GM23338 (cell line): Measurements from ENCODE around the gene LAMA4. TPM values are rescaled to one million over a fixed set of nuclear protein-coding genes. Genes with fewer than 3 reads are reported as not detected.

Experiments used
- ATAC-seq: fragments of 200-7000 bp; cut with Tn5 transposase; 3 replicates; pipeline ENCODE4 v1.9.1; 2020
- DNase-seq: peaks from one replicate; pipeline ENCODE4 v3.0.0-alpha.2; 2015; ENCODE audit warnings: low spot score
- H2AFZ ChIP-seq: fragments of 200-600 bp; sonication (generic); 2 replicates; pipeline ENCODE4 v1.8.0; 2016; ENCODE audit warnings: antibody characterized with exemption, mild to moderate bottlenecking, moderate library complexity
- H3F3A ChIP-seq: fragments of 200-600 bp; sonication (generic); replicated peaks from 2 replicates; pipeline ENCODE4 v1.8.0; 2017; ENCODE audit warnings: antibody characterized with exemption, mixed run types, low read depth
- H3K27ac ChIP-seq: fragments of 200-600 bp; sonication (generic); 2 replicates; pipeline ENCODE4 v1.6.1; 2016; ENCODE audit warnings: low read depth
- H3K27me3 ChIP-seq: fragments of 200-600 bp; sonication (generic); 2 replicates; pipeline ENCODE4 v1.8.0; 2016; ENCODE audit warnings: mild to moderate bottlenecking, mixed run types, moderate library complexity; ENCODE audit not compliant: insufficient read depth
- H3K36me3 ChIP-seq: fragments of 200-600 bp; sonication (generic); 2 replicates; pipeline ENCODE4 v1.8.0; 2016; ENCODE audit warnings: mild to moderate bottlenecking; ENCODE audit not compliant: insufficient read depth
- H3K4me1 ChIP-seq: fragments of 200-600 bp; sonication (generic); 2 replicates; pipeline ENCODE4 v1.8.0; 2016; ENCODE audit warnings: mild to moderate bottlenecking, moderate library complexity; ENCODE audit not compliant: insufficient read depth
- H3K4me2 ChIP-seq: fragments of 200-600 bp; sonication (generic); 2 replicates; pipeline ENCODE4 v1.7.1; 2017; ENCODE audit warnings: mixed run types
- H3K4me3 ChIP-seq: fragments of 200-600 bp; sonication (generic); 2 replicates; pipeline ENCODE4 v1.6.1; 2016; ENCODE audit warnings: mixed run types
- H3K79me2 ChIP-seq: fragments of 200-600 bp; sonication (generic); replicated peaks from 2 replicates; pipeline ENCODE4 v1.8.0; 2017; ENCODE audit warnings: mild to moderate bottlenecking; ENCODE audit not compliant: insufficient read depth
- H3K9me2 ChIP-seq: fragments of 200-600 bp; sonication (generic); 2 replicates; pipeline ENCODE4 v1.8.0; 2017; ENCODE audit not compliant: insufficient read depth
- H4K20me1 ChIP-seq: fragments of 200-600 bp; sonication (generic); replicated peaks from 2 replicates; pipeline ENCODE4 v1.8.0; 2017; ENCODE audit warnings: mild to moderate bottlenecking; ENCODE audit not compliant: insufficient read depth
- H3K27ac Mint-ChIP-seq: 2 replicates; pipeline ENCODE4 v1.8.0; 2020; ENCODE audit warnings: inconsistent platforms, mild to moderate bottlenecking, moderate library complexity, mixed read lengths
- H3K27me3 Mint-ChIP-seq: 3 replicates; pipeline ENCODE4 v1.8.0; 2022; ENCODE audit warnings: low read depth, mild to moderate bottlenecking, moderate library complexity, mixed read lengths, inconsistent platforms; ENCODE audit not compliant: insufficient read depth, poor library complexity
- H3K36me3 Mint-ChIP-seq: 3 replicates; pipeline ENCODE4 v1.8.0; 2021; ENCODE audit warnings: low read depth, mild to moderate bottlenecking, inconsistent platforms, moderate library complexity, mixed read lengths
- H3K4me1 Mint-ChIP-seq: 3 replicates; pipeline ENCODE4 v1.8.0; 2020; ENCODE audit warnings: mild to moderate bottlenecking, inconsistent platforms, mixed read lengths
- H3K4me3 Mint-ChIP-seq: 3 replicates; pipeline ENCODE4 v1.8.0; 2021; ENCODE audit warnings: moderate library complexity, mild to moderate bottlenecking, inconsistent platforms, mixed read lengths
- H3K9me3 Mint-ChIP-seq: 3 replicates; pipeline ENCODE4 v1.8.0; 2020; ENCODE audit warnings: moderate library complexity, mild to moderate bottlenecking, inconsistent platforms, mixed read lengths
- CREB1 ChIP-seq: fragments of 250-450 bp; sonication (Bioruptor Pico); IDR thresholded peaks from 2 replicates; pipeline ENCODE4 v1.5.0; 2020; ENCODE audit warnings: low read depth, mild to moderate bottlenecking, moderate library complexity
- CTCF ChIP-seq, 2 experiments: fragments of 200-600 bp in 1 of 2; sonication (generic) in 1 of 2; conservative IDR thresholded peaks; 2 replicates each; pipeline versions ENCODE4 v1.5.1 to v1.6.1; 2016 to 2017; ENCODE audit warnings: antibody characterized with exemption in 2 of 2, low read depth in 2 of 2, mild to moderate bottlenecking in 2 of 2, moderate library complexity in 1 of 2
- EZH2 ChIP-seq: fragments of 200-600 bp; sonication (generic); IDR thresholded peaks from one replicate; pipeline ENCODE4 v1.8.0; 2017; ENCODE audit warnings: antibody characterized with exemption, mild to moderate bottlenecking, low read depth; ENCODE audit not compliant: unreplicated experiment
- EZH2phosphoT487 ChIP-seq: fragments of 200-600 bp; sonication (generic); IDR thresholded peaks from one replicate; pipeline ENCODE4 v1.8.1; 2018; ENCODE audit warnings: antibody characterized with exemption; ENCODE audit not compliant: unreplicated experiment
- JUNB ChIP-seq: IDR thresholded peaks from one replicate; pipeline ENCODE4 v1.6.1; 2016; ENCODE audit warnings: antibody characterized with exemption; ENCODE audit not compliant: unreplicated experiment
- NANOG ChIP-seq: IDR thresholded peaks from 2 replicates; pipeline ENCODE4 v1.6.1; 2016; ENCODE audit warnings: antibody characterized with exemption, borderline replicate concordance
- POLR2AphosphoS5 ChIP-seq: IDR thresholded peaks from 2 replicates; pipeline ENCODE4 v1.6.1; 2016; ENCODE audit warnings: antibody characterized with exemption, low read depth
- REST ChIP-seq: IDR thresholded peaks from one replicate; pipeline ENCODE4 v1.6.1; 2018; ENCODE audit warnings: antibody characterized with exemption; ENCODE audit not compliant: unreplicated experiment
- STAT1 ChIP-seq: IDR thresholded peaks from one replicate; pipeline ENCODE4 v1.6.1; 2016; ENCODE audit warnings: antibody characterized with exemption; ENCODE audit not compliant: unreplicated experiment
- ZNF114 ChIP-seq: fragments of 250-450 bp; sonication (Bioruptor Pico); IDR thresholded peaks from 2 replicates; pipeline ENCODE4 v1.5.0; 2020; ENCODE audit warnings: mild to moderate bottlenecking, moderate library complexity
- ZNF331 ChIP-seq: fragments of 250-450 bp; sonication (Bioruptor Pico); IDR thresholded peaks from 2 replicates; pipeline ENCODE4 v1.5.0; 2020; ENCODE audit warnings: low read depth, mild to moderate bottlenecking, moderate library complexity
- polyA plus RNA-seq: library from polyadenylated mRNA; unstranded; fragments of >200 nt; fragmentation: Nextera tagmentation; extraction: Ambion mirVana; gene quantifications from 2 replicates; pipeline ENCODE4 v1.2.1, GENCODE V29; 2016
- total RNA-seq: library from RNA; depleted of rRNA; stranded (reverse); fragments of >200 nt; shearing (Covaris generic); gene quantifications from 2 replicates; pipeline ENCODE4 v1.2.3, GENCODE V29; 2014
- TF ChIP-seq, protein P1 (sequence below): IDR thresholded peaks from 2 replicates; pipeline ENCODE4 v1.6.1; 2016; ENCODE audit warnings: antibody characterized with exemption
- TF ChIP-seq, protein P2 (sequence below): fragments of 250-450 bp; sonication (Bioruptor Pico); IDR thresholded peaks from 2 replicates; pipeline ENCODE4 v1.5.0; 2020; ENCODE audit warnings: mild to moderate bottlenecking, moderate library complexity

Gene LAMA4
- total and polyA plus RNA-seq, 2 experiments from 2014 or later = 1.7 to 2.8 TPM

GRCh38 chr6:112179631-112180030 is 74.7 kb downstream of the LAMA4 start:
- DNase-seq = no peak
- Mint-ChIP-seq H3K27ac (no peak overlapping the region), H3K4me1 (no peaks in the 10 kb centered on the region), H3K27me3 (no peaks in the 10 kb centered on the region), H3K9me3 (no peaks in the 10 kb centered on the region), H3K4me3 (no peak overlapping the region), H3K36me3 (no peaks in the 10 kb centered on the region)
- ATAC-seq = no peak
- Histone ChIP-seq H4K20me1 (no peaks in the 10 kb centered on the region), H3K9me2 (no peaks in the 10 kb centered on the region), H3F3A (no peaks in the 10 kb centered on the region), H3K36me3 (no peaks in the 10 kb centered on the region), H3K4me2 (no peak overlapping the region), H3K79me2 (no peaks in the 10 kb centered on the region), H3K27me3 (no peaks in the 10 kb centered on the region), H3K27ac (no peak overlapping the region), H2AFZ (no peak overlapping the region), H3K4me3 (no peak overlapping the region), H3K4me1 (no peaks in the 10 kb centered on the region)
- no peak for TF ChIP-seq REST
- TF ChIP-seq ZNF114 (CRISPR knock-in tag) = no peak
- TF ChIP-seq EZH2 = no peak
- TF ChIP-seq, protein P1, sequence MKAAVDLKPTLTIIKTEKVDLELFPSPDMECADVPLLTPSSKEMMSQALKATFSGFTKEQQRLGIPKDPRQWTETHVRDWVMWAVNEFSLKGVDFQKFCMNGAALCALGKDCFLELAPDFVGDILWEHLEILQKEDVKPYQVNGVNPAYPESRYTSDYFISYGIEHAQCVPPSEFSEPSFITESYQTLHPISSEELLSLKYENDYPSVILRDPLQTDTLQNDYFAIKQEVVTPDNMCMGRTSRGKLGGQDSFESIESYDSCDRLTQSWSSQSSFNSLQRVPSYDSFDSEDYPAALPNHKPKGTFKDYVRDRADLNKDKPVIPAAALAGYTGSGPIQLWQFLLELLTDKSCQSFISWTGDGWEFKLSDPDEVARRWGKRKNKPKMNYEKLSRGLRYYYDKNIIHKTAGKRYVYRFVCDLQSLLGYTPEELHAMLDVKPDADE = no peak
- no peak for TF ChIP-seq NANOG
- no peak for TF ChIP-seq ZNF331 (CRISPR knock-in tag)
- no peak for TF ChIP-seq CREB1 (CRISPR knock-in tag)
- TF ChIP-seq JUNB = no peak
- no peak for TF ChIP-seq POLR2AphosphoS5
- no peak for TF ChIP-seq CTCF (conservative IDR thresholded peaks at IDR 0.05; ENCODE audit: low read depth in 2 of 2)
- no peak for TF ChIP-seq STAT1
- TF ChIP-seq EZH2phosphoT487 = no peak
- TF ChIP-seq, protein P2, sequence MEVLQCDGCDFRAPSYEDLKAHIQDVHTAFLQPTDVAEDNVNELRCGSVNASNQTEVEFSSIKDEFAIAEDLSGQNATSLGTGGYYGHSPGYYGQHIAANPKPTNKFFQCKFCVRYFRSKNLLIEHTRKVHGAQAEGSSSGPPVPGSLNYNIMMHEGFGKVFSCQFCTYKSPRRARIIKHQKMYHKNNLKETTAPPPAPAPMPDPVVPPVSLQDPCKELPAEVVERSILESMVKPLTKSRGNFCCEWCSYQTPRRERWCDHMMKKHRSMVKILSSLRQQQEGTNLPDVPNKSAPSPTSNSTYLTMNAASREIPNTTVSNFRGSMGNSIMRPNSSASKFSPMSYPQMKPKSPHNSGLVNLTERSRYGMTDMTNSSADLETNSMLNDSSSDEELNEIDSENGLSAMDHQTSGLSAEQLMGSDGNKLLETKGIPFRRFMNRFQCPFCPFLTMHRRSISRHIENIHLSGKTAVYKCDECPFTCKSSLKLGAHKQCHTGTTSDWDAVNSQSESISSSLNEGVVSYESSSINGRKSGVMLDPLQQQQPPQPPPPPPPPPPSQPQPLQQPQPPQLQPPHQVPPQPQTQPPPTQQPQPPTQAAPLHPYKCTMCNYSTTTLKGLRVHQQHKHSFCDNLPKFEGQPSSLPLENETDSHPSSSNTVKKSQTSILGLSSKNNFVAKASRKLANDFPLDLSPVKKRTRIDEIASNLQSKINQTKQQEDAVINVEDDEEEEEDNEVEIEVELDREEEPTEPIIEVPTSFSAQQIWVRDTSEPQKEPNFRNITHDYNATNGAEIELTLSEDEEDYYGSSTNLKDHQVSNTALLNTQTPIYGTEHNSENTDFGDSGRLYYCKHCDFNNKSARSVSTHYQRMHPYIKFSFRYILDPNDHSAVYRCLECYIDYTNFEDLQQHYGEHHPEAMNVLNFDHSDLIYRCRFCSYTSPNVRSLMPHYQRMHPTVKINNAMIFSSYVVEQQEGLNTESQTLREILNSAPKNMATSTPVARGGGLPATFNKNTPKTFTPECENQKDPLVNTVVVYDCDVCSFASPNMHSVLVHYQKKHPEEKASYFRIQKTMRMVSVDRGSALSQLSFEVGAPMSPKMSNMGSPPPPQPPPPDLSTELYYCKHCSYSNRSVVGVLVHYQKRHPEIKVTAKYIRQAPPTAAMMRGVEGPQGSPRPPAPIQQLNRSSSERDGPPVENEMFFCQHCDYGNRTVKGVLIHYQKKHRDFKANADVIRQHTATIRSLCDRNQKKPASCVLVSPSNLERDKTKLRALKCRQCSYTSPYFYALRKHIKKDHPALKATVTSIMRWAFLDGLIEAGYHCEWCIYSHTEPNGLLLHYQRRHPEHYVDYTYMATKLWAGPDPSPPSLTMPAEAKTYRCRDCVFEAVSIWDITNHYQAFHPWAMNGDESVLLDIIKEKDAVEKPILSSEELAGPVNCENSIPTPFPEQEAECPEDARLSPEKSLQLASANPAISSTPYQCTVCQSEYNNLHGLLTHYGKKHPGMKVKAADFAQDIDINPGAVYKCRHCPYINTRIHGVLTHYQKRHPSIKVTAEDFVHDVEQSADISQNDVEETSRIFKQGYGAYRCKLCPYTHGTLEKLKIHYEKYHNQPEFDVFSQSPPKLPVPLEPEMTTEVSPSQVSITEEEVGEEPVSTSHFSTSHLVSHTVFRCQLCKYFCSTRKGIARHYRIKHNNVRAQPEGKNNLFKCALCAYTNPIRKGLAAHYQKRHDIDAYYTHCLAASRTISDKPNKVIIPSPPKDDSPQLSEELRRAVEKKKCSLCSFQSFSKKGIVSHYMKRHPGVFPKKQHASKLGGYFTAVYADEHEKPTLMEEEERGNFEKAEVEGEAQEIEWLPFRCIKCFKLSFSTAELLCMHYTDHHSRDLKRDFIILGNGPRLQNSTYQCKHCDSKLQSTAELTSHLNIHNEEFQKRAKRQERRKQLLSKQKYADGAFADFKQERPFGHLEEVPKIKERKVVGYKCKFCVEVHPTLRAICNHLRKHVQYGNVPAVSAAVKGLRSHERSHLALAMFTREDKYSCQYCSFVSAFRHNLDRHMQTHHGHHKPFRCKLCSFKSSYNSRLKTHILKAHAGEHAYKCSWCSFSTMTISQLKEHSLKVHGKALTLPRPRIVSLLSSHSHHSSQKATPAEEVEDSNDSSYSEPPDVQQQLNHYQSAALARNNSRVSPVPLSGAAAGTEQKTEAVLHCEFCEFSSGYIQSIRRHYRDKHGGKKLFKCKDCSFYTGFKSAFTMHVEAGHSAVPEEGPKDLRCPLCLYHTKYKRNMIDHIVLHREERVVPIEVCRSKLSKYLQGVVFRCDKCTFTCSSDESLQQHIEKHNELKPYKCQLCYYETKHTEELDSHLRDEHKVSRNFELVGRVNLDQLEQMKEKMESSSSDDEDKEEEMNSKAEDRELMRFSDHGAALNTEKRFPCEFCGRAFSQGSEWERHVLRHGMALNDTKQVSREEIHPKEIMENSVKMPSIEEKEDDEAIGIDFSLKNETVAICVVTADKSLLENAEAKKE (CRISPR knock-in tag) = no peak
